ENCODE measurements around the gene DHRS7C. TPM values are rescaled to one million over a fixed set of nuclear protein-coding genes. Genes with fewer than 3 reads are reported as not detected.

DHRS7C gene
- not detected in 2 replicates for total RNA-seq

GRCh38 chr17:9790889-9791876, at the start of gene DHRS7C:
Gene DHRS7C, minus strand, starts transcription at chr17:9791592. Its CDS starts 308 bp downstream, at chr17:9791284.

GRCh38 chr17:9825641-9826150, 34.3 kb upstream of the DHRS7C start, which contains the start of gene GLP2R:
Gene GLP2R, plus strand, starts transcription at chr17:9825924. Its CDS starts 140 bp downstream, at chr17:9826064.

GRCh38 chr17:9821921-9822320, 30.5 kb upstream of the DHRS7C start, which contains the start of gene GSG1L2:
Gene GSG1L2, minus strand, starts transcription at chr17:9822079. Its CDS starts 8 bp downstream, at chr17:9822071.

Other genes with a start within 250 kb of the DHRS7C start
- 56.9 and 85.6 TPM in 2 replicates for gene STX8, start 215.8 kb downstream of the DHRS7C start, total RNA-seq
- gene CFAP52, start 214.9 kb downstream of the DHRS7C start, total RNA-seq, result not detected in 2 replicates
- under 0.01 and 0.09 TPM in 2 replicates for gene USP43, start 146.1 kb downstream of the DHRS7C start, total RNA-seq
- not detected in 2 replicates for gene GSG1L2, start 30.5 kb upstream of the DHRS7C start, total RNA-seq
- gene GLP2R, start 34.3 kb upstream of the DHRS7C start, total RNA-seq, result 0.11 and 0.17 TPM in 2 replicates
- not detected in 2 replicates for gene RCVRN, start 113.7 kb upstream of the DHRS7C start, total RNA-seq